DMS53 (cell line): ENCODE data around the gene PNRC1.
"Not testable (repeated sequence)": the region's sequence is repeated elsewhere in the genome, so short reads cannot be mapped to it uniquely, and the experiment has no call there.

Source experiments
- DNase-seq: peaks from one replicate; lab custom pipeline; 2025; lab: John Stamatoyannopoulos, UW

The PNRC1 gene

DNA sequence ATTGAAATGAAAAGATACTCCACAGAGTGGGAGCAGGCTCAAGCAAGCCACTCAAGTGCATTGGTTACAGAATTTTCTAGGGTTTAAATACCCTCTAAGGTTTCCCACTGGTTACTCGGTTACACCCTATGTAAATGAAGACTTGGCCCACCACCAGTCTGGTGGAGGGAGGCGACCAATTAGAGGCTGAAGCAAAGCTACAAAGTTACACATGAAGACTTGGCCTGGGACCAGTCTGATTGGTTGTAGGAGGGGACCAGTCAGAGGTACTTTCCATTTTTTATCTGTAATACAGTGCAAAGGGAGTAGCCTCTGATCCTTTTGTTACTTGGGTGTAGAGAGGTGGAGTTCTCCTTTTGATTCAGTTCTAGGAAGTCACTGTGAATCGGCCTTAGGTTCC is 29.7 kb downstream of the PNRC1 start:
- no peak for DNase-seq

DNA sequence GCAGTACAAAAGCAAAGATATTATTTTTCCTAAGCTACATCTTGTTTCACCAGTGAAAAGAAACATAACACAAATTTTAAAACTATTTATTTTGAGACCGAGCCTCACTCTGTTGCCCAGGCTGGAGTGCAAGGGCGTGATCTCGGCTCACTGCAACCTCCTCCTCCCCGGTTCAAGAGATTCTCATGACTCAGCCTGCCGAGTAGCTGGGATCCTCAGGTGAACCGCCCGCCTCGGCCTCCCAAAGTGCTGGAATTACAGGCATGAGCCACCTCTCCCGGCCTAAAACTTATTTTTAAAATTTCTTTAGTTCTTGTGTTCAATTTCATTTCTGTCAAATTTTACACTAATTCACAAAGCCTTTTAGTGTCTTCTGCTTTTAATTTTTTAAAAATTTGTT is 31.4 kb downstream of the PNRC1 start:
- no peak for DNase-seq

DNA sequence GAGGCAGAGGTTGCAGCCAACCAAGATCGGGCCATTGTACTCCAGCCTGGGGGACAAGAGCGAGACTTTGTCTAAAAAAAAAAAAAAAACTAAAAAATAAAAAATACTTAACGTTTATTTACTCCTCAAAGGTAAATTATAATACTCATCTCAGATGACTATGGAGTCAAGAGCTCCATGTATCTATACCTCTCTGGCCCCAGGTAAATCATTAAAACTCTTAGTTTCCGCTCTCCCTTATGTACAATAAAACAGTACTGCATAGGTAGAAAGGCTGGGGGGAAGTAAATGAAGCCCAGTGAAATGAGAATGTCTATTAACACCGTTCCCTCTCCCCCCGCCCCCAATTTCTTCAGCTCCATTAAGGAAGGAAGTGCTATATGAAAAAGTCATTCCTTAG is 36.2 kb downstream of the PNRC1 start:
- no peak for DNase-seq

GRCh38 chr6:89117211-89118108 is 36.9 kb downstream of the PNRC1 start, which contains the start of gene SRSF12:
Gene SRSF12 (minus strand): TSS chr6:89118071. CDS start chr6:89117887, 184 bp downstream.
- DNase-seq = peak; percentile 61

- DNase-seq = no peak
These were observed 38.4 kb downstream of the PNRC1 start for GRCh38 chr6:89118931-89119330.

DNA sequence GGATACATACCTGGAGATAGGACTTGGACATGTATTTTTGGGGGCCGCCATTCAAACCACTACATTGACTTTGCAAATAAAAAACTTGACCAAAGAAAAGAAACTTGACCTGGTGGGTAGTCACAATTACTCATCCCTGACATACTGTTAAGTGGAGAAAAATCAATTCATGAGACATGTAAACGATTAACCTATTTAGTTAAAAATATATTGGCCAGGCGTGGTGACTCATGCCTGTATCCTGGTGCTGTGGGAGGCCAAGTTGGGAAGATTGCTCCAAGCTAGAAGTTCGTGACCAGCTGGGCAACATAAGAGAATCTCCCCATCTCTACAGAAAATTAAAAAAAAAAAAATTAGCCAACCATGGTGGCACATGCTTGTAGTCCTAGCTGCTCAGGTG is 39.8 kb downstream of the PNRC1 start:
- DNase-seq = peak; percentile 12

GRCh38 chr6:89121934-89122333 is 41.4 kb downstream of the PNRC1 start:
- no peak for DNase-seq

GRCh38 chr6:89122625-89123024 is 42.1 kb downstream of the PNRC1 start:
- DNase-seq = peak; percentile 72

DNA sequence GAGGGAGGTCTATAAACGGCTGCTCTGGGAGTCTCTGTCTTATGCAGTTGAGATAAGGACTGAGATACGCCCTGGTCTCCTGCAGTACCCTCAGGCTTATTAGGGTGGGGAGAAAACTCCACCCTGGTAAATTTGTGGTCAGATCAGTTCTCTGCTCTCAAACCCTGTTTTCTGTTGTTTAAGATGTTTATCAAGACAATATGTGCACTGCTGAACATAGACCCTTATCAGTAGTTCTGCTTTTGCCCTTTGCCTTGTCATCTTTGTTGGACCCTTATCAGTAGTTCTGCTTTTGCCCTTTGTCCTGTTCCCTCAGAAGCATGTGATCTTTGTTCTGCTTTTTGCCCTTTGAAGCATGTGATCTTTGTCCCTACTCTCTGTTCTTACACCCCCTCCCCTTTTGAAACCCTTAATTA is 47.7 kb downstream of the PNRC1 start:
- DNase-seq = not testable (repeated sequence)

DNA sequence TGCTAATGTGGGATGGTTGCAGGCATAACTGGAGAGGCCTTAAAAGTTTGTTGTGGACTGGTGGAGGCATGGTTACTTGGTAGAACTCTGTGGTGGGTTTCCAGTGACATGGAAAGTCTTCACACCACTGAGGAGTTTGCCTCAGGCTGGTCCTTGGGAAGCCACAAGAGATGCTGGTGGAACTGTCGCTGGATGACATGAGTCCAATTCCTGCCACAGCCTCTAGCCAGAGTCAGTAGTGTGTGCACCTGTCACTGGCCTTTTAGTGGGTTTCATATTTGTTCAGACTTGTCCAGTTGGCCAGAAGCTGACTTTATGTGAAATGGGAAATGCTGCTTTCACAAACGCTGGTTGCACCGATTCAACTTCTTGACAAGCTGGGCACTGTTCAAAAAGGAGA is 51.0 kb downstream of the PNRC1 start:
- DNase-seq = no peak

GRCh38 chr6:89132057-89132456 is 51.5 kb downstream of the PNRC1 start:
- peak; percentile 73 for DNase-seq

- DNase-seq = no peak
These were observed 53.4 kb downstream of the PNRC1 start for GRCh38 chr6:89133981-89134380.

GRCh38 chr6:89134723-89135122 is 54.2 kb downstream of the PNRC1 start:
- no peak for DNase-seq
